Erythroblast (primary cell): ENCODE measurements around the gene MAIP1.

Experiments
- GATA1 ChIP-seq: IDR thresholded peaks from 2 replicates; pipeline ENCODE4 v1.6.1; 2011; ENCODE audit warnings: low read depth, mild to moderate bottlenecking, control low read depth, low read length, moderate library complexity
- POLR2A ChIP-seq: IDR thresholded peaks from 2 replicates; pipeline ENCODE4 v1.6.1; 2011; ENCODE audit warnings: mild to moderate bottlenecking, low read length

- no peak for TF ChIP-seq POLR2A
- no peak for TF ChIP-seq GATA1
Observed at GRCh38 chr2:199989822-199990221, 34.4 kb downstream of the MAIP1 start.
